Activated CD8-positive, alpha-beta memory T cell treated with anti-CD3 and anti-CD28 coated beads, Interleukin-2, amount 50 U/mL, for 1 hour (primary cell): Measurements from ENCODE around the gene DNAH10.
"Not testable (repeated sequence)": the region's sequence is repeated elsewhere in the genome, so short reads cannot be mapped to it uniquely, and the experiment has no call there.

Experiments
- DNase-seq: peaks from one replicate; pipeline ENCODE4 v3.0.0-alpha.2; 2020; ENCODE audit errors: extremely low read depth

The DNAH10 gene

DNA sequence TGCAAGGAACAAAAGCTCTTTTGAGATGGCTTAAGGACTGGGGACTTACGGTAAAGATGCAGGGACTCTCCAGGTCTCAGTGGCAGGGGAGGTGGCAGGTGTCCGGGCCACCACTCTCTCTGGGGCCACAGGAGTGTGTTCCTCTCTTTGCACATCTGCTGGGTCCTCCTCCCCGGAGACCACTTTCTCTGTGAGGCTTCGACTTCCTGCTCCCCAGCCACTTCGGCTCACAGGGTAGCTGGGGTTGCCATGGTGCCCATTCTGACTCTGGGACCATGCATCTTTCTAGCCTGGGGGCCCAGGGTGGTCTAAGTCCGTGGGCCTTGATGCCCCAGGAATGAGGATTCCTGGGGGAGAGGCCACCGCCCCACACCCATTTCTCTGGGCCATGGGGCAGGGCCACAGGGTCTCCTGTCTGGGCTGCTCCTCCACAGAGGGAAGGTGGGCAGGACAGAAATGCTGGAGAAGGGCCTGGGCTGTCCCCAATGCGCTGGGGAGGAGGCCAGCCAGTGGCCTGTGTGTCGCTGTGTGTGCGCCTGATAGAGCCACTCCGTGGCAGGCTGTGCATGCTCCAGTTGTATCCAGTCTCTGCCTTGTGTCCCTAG is 172.0 kb downstream of the DNAH10 start:
- no peak for DNase-seq

DNA sequence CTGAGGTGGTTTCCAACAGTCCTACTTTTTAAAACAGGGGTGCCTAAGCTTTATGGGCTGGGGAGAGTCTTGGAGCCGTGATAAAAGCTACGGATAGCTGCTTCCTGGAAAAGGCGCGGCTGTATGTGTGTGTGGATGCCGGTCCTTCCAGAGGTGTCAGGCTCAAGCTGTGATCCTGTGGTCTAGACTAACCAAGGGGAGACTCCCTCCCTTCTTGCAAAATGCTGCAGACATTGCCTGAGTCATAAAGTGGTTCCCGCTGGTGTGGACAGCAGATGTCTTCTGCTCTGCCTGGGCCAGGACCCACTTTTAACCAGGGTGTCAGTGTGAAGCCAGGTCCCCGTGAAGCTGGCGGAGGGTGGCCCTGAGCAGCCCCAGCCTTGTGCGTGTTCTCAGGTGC is 172.7 kb downstream of the DNAH10 start:
- no peak for DNase-seq

DNA sequence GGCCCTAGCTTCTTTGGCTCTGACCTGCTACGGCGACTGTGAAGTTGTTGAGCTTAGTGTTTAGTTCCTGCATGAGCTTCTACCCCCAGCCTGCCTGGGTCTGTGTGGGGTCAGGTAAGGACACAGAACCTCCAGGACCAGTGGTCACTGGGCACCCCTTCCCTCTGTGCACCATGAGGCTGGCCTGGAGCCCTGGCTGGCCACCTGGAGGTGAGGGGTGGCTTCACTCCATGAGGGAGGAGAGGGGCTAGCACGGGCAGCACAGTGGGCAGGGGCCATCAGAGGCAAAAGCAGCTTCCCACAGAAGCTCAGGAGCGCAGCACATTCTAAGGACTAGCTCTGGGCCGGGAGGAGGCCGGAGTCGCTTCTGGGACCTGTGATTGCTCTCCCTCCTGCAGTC is 173.9 kb downstream of the DNAH10 start:
- DNase-seq: no peak

DNA sequence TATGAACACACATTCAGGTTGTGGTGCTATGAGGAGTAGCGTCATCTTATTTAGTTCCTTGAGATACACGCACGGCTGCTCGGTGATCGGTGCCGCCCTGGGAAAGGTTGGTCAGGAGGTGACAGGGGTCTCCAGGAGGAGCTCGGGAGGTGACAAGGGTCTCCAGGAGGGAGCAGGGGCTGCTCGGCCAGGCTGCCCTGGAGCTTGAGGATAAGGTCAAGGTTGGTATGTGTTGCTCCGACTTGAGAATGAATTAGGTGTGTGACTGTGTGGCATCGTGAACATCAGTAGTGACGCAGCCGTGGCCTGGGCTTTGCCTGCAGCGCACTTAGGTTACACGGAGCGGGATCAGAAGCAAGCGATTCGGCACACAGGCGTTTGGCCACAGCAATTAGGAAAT is 174.4 kb downstream of the DNAH10 start:
- no peak for DNase-seq

DNA sequence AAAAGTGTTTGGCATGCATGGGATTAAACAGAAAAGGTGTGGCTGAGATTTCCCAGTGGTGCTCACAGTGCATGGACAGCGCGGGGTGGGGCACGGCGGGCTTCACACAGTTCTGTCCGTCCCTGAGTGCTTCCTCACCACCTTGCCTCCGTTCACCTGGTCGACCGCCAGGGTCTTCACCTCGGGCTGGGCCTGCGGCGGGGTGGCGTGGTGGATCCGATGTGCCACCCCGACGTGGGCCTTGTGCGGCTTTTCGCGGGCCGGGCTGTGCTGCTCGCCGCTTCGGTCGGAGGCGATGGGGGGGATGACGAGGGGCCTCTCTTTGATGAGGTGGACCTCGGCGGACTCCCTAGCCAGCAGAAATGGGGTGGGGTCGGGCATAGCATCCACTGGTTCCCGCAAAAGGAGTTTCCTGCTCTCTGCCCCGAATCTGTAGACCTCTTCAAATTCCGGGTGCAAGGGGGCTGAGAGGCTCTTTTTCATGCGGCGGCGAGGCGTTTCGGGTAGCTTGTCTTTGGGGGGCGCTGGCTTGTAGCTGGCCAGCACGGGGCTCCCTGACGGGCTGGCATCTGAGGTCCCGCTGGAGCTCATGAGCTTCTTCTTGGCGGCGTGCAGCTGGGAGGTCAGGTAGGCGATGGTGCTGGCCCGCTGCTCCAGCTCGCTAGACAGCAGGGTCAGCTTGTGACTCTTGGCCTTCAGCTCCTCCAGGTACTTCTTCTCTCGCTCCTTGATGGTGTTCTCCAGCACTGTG is 175.0 kb downstream of the DNAH10 start:
- no peak for DNase-seq

DNA sequence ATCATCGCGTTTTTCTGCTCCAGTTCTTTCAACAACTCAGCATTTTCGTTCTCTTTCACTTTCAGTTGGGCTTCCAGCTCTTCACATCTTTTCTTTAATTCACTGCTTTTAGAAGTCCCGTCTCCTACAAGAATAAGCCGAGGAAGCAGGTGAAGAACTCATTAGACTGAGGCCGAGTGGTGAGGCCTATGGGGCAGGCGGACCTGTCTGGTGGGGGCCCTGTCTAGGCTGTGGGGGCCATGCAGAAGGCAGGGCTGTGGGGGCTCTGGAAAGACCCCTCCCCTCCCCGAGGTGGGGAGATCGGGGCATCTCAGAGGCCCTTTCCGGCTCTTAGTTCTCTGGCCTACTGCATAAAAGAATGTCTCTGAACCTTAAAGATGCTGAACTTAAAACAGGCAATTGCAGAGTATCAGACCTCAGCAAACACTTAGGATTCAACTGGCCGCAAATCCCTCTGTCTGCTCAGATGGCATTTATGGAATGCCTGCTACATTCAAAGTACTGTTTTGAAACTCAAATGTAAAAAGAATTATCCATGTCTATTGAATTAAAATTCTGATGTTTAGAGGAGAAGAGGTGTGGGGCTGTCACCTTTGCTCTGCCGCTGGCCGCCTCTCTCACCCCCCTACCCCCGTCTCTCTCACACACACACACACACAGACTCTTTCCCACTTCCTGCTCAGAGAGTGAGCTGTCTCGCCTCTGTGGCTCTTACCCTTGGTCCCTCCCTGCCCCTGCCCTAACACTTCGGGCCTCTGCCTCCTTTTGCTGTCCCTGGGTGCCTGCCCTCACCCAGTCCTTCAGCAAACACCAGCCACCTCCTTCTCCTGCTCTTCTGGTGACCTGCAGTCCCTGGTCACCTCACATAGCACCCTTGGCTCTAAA is 175.8 kb downstream of the DNAH10 start:
- DNase-seq: peak; percentile 24

DNA sequence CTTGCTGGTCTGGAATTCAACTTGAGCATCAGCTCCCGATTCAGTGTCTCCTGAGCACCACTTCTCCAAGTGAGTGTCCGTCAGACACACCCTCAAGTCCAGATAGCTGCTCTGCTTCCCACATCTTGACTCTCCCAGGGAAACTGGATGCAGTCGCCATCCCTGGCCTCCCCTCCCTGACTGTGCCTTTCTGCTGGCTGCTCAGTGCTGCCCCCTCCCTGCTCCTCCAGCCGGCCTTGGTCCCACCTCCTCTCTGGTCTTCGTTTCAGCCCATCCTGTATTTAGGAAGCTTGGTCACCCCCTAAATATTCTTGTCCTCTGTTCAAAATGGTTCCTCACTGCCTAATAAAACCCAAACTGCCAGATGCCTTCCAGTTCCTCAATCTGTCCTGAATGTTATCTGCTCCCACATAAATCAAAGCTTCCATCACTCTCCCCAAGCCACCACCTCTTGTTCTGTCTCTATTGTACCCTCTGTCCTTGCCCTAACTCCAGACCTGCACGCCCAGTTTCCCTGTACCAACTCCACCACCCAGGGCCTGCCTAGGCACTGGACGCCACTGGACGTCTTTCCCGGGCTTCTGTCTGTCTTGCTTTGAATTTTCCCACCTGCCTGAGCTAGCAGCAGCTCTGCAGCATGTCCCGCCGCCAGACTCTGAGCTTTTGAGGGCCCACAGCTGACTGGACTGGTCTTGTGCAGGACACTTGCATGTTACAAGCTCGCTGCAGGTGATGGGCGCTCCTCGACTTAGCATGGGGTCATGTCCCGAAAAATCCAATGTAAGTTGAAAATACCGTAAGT is 176.8 kb downstream of the DNAH10 start:
- DNase-seq: no peak

DNA sequence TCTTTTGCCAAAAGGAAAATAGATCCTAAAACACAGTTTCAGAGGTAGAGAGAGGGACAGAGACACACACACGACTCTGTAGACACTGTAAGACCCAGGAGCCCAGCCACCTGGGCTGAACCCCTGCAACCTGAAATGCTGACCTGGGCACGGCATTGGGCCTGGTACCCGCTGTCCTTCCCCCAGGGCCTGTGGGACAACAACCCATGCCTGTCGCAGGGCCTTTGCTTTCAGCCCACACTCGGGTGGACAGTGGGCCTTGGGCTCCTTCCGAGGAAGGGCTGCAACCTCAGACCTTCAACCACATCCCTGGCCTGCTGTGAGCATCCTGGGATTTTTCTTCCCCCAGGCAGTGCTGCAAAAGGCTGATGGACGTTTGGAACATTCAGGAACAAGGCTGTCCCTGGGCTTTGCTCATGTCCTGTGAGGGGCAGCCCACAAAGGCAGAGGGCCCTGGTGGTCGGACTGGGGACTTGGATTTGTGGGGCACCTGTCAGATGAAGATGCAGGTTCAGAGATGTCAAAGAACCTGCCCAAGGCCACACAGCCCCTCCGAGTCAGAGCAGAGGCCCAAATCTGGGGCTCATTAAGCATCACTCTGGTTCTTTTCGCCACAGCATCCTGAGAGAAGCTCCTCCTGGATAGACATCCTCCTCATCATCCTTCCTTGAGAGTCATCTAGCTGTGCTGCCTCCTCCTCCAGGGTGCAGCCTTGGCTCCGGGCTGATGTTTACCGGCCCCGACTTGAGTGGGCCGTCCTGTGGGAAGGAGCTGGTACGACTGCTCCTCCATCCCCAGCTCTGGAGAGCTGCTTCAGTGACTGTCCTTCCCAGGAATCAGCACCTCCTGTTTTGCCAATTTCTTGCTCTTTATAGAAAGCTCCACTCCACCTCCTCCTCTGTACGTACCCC is 177.9 kb downstream of the DNAH10 start:
- no peak for DNase-seq

DNA sequence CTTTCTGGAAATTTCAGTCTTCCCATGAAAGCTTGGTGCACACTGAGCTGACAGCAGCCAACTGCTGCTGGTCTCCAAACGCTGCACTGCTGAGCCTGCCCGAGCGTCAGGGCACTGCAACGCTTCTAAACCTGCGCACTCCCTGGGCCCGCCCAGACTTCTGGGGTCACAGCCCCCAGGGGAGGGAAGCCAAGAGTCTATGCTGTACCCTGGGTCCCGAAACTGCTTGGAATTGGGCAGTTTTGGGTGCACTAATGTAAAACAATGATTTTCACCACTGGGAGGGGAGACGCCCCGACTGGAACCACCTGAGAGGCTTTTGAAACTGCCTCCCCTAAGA is 178.5 kb downstream of the DNAH10 start:
- DNase-seq: no peak

DNA sequence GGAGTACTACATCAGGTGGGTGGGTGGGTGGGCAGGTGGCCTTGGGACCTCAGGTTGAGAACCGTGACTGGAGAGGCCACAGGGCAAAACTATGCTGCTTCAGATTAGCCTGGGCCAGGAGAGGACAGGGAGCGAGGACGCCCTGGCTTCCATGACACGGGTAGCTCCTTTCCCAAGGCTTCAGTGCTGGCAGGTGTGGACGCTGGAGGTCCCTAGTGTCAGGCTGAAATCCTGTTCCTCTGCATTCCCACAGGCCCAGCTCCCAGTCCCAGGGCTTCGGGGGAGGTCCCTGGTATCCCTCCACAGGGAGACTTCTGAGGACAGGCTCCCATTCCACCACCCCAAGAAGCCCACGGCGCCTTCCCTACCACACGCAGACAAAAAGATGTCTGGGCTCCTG is 178.9 kb downstream of the DNAH10 start:
- no peak for DNase-seq

DNA sequence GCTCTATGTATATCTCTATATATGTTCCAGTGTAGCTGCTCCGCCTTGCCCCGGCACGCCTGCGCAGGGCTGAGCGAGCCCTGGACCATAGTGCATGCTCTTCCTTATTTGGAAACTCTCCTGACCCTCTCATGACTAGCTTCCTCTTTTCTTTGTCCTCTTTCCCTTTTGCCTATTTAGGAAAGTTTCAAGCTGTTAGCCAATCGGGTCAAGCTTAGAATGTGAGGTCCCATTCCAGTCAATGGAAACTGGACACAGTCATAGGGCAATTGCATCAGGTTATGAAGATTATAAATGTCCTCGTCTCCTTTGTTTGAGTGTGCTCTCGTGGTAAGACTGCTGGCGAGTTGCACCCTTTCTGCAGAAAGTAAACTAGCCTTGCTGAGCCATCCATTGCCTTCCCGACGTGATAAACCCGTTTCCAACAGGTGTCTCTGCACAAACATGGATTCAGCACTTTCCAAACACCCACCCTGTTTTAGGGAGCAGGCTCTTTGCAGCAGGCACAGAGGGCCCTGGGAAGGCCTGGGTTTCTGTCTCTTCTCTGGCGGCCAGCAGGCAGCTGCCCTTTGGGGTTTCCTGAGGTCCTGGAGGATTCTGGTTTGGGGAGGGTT is 179.6 kb downstream of the DNAH10 start:
- no peak for DNase-seq

DNA sequence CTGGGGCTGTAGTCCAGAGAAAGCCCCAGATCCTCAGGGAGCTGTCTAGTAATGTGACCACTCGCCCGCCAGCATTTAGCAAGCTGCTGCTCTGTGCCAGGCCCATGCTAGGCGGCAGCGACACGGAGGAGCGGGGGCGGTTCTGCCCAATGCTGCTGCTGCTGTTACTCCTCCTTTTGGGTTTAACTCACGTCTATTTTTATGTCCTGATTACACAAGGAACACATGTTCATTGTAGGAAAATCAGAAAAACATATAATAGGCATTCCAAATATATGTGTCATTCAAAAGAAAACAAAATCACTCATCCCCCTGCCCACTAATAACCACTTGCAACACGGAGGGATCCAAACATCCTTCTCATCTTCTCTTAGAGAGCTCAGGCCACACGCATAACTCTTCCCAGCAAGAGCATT is 180.1 kb downstream of the DNAH10 start:
- DNase-seq: no peak

DNA sequence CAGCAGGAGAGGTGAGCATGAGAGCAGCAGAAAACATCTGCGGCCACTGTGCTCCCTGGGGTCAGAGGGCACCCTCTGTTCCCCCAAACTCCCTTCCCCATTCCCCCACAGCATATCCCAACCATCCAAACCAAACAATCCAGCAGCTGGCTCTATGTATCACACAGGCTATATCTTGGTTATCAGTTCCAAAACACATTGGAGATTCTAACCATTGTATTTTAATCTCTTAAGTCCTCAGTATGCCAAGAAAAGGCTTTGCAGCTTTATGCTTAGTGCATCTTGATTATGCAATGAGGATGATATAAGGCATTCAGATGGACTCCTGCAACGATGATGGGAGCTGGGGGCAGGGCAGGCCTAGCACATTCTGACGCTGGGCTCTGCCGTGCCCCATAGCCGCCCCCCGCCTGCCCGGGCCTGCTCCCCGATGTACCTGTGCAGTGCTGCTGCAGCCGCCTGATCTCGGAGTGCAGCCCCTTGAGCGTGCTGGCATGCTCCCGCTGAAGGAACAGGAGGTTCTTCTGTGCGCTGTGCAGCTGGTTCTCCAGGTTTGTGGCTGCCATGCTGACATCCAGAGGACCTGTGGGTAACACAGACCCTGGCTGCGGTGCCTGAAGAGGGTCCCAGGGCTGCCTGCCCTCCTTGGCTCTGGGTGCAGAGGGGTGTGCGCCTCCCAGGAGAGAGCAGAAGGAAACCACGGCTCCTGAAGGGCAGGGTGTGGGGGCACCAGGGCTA is 181.0 kb downstream of the DNAH10 start:
- no peak for DNase-seq

DNA sequence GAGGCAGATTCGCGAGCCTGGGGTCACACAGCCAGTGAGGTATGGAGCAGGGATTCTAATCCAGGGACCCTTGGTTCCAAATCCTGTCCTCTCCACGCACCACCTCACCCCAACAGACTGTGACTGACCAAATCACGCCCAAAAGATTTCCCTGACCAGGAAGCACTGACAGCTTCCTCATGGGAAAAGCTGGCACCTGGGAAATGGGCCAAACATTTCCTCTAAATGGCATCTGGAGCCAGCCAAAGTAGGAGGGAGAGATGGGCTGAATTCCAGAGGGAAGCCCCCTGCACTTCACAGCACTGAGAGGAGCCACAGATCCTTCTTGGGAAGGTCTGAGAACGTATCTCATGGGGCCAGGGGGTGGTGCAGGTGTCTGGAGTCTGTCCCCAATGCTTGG is 181.7 kb downstream of the DNAH10 start:
- DNase-seq: no peak

DNA sequence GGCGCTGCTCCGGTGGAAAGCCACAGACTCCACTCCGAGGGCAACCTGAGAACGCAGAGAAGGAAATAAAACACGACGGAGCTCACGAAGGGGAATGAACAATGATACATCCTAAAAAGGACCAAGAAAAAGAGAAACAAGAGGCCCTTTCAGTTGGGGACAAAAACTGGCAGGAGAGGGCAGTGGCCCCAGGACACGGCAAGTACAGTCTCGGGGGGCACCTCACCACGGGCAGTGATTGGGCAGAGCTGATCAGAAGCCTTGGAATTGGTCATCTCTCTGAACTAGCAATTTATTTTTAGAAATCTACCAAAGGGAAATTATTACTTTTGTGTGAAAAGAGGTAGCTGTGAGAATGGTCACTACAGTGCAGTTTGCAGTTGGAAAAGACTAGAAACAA is 182.6 kb downstream of the DNAH10 start:
- no peak for DNase-seq

DNA sequence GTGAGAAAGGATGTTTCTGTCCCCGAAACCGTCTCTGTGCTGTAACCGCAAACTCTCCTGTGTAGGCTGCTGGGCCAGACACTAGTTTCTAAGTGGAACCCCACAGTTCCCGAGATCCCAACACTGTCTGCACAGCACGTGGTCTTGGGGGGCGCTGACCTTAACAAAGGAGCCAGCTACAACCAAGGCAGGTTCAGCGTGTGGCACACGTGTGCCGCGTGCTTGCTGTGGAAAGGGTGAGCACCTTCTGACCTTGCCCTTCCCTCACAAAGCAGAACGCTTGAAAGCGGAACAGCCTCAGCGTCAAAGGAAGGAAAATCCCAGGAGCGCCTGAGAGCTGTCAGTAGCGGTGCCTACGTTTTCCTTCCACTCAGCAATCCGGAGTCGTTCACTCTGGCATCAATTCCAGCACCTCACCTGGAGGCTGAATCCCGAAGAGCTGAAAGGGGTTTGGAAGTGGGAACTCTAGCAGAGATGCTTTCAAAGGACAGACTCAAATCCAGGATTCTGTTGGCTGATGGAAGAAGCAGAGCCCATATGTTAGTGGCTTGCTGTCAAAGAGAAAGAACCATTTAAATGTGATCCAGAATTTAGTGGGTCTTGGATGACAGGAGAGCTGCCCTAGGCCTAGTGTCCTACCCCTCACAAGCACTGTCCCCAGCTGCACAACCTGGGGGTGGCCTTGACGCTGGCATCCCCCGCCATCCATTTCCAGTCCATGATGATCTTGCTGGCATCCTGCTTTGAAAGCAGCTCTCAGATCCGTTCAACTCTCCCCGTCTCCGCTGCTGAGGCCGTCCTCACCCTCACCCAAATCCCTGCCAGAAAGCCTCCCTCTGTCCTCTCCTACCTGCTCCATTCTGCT is 183.4 kb downstream of the DNAH10 start:
- no peak for DNase-seq

DNA sequence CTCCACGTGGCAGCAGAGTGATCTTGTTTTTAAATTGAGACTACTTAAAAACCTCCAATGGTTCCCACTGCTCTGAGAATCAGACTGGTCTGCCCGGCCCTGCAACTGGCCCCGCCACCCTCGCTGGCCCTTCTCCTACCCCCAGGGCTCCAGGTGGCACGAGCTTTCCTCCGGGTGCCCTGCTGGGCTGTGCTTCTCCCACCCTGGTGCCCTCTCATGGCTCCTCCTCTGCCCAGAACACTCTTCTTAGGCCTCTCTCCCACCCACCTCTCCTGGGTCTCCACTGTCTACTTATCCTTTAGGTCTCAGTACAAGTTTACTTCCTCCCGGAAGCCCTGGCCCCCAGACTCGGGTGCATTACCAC is 184.0 kb downstream of the DNAH10 start:
- DNase-seq: no peak

DNA sequence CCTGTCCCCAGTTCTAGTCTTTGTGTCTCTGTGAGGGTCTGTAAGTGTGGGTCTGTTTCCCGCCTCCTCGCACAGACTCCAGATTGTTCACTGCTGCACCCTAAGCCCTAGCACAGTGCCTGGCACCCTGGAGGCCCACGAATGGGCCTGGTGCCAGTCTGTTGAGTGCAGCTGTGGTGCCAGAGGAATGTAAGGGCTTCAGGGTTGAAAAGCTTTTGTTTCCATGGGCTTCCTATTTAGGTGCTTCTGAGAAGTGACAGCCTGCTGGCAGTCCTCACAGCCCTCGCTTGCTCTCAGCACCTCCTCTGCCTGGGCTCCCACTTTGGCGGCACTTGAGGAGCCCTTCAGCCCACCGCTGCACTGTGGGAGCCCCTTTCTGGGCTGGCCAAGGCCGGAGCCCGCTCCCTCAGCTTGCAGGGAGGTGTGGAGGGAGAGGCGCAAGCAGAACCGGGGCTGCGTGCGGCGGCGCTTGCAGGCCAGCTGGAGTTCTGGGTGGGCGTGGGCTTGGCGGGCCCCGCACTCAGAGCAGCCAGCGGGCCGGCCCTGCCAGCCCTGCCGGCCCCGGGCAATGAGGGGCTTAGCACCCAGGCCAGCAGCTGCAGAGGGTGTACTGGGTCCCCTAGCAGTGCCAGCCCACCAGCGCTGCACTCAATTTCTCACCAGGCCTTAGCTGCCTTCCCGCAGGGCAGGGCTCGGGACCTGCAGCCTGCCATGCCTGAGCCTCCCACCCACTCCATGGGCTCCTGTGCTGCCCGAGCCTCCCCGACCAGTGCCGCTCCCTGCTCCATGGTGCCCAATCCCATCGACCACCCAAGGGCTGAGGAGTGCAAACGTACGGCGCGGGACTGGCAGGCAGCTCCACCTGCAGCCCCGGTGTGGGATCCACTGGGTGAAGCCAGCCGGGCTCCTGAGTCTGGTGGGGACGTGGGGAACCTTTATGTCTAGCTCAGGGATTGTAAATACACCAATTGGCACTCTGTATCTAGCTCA is 184.7 kb downstream of the DNAH10 start:
- DNase-seq: not testable (repeated sequence)
